HEK293T (cell line): ENCODE results near the gene TCERG1L.

Experiments used
- CTCF ChIA-PET: fragments of 350-600 bp; formaldehyde crosslinking; extraction: SDS; loops from one replicate; lab custom pipeline; 2021; ENCODE audit warnings: antibody characterized with exemption, inconsistent platforms; lab: Yijun Ruan, JAX
- POLR2A ChIA-PET: fragments of 350-600 bp; formaldehyde crosslinking; extraction: SDS; loops from one replicate; lab custom pipeline; 2020; ENCODE audit warnings: antibody characterized with exemption, inconsistent platforms; lab: Yijun Ruan, JAX
- DNase-seq: peaks from one replicate; pipeline ENCODE4 v3.0.0; 2012; ENCODE audit warnings: mixed read lengths; ENCODE audit errors: extremely low spot score
- ARNT ChIP-seq: fragments of 450-650 bp; IDR thresholded peaks from 2 replicates; pipeline ENCODE4 v1.6.1; 2017; ENCODE audit warnings: mild to moderate bottlenecking
- BHLHE40 ChIP-seq: fragments of 450-650 bp; IDR thresholded peaks from 2 replicates; pipeline ENCODE4 v1.6.1; 2016; ENCODE audit warnings: mild to moderate bottlenecking, moderate library complexity, borderline replicate concordance
- CTBP1 ChIP-seq: fragments of 450-650 bp; IDR thresholded peaks from 2 replicates; pipeline ENCODE4 v1.6.1; 2016; ENCODE audit warnings: borderline replicate concordance
- ELF4 ChIP-seq: fragments of 450-650 bp; IDR thresholded peaks from 2 replicates; pipeline ENCODE4 v1.6.1; 2017; ENCODE audit warnings: antibody characterized with exemption
- FOXA1 ChIP-seq: fragments of 450-650 bp; IDR thresholded peaks from 2 replicates; pipeline ENCODE4 v1.6.1; 2016; ENCODE audit warnings: mild to moderate bottlenecking
- FOXK2 ChIP-seq: fragments of 450-650 bp; IDR thresholded peaks from 2 replicates; pipeline ENCODE4 v1.6.1; 2016; ENCODE audit warnings: mild to moderate bottlenecking
- FOXM1 ChIP-seq: fragments of 450-650 bp; IDR thresholded peaks from 2 replicates; pipeline ENCODE4 v1.6.1; 2017; ENCODE audit warnings: mild to moderate bottlenecking, borderline replicate concordance
- HDGF ChIP-seq: fragments of 450-650 bp; IDR thresholded peaks from 2 replicates; pipeline ENCODE4 v1.6.1; 2017; ENCODE audit warnings: antibody characterized with exemption, borderline replicate concordance
- L3MBTL2 ChIP-seq: fragments of 450-650 bp; conservative IDR thresholded peaks from 2 replicates; pipeline ENCODE4 v1.6.1; 2016; ENCODE audit warnings: mild to moderate bottlenecking
- LEF1 ChIP-seq: fragments of 450-650 bp; IDR thresholded peaks from 2 replicates; pipeline ENCODE4 v1.6.1; 2017; ENCODE audit warnings: mild to moderate bottlenecking, borderline replicate concordance
- NFRKB ChIP-seq: fragments of 450-650 bp; IDR thresholded peaks from 2 replicates; pipeline ENCODE4 v1.6.1; 2016; ENCODE audit warnings: mild to moderate bottlenecking, moderate library complexity
- SP1 ChIP-seq: fragments of 450-650 bp; IDR thresholded peaks from 2 replicates; pipeline ENCODE4 v1.6.1; 2017
- SUZ12 ChIP-seq: fragments of 450-650 bp; IDR thresholded peaks from 2 replicates; pipeline ENCODE4 v1.6.1; 2016; ENCODE audit warnings: mild to moderate bottlenecking
- TARDBP ChIP-seq: fragments of 450-650 bp; IDR thresholded peaks from 2 replicates; pipeline ENCODE4 v1.6.1; 2016
- ZNF384 ChIP-seq: fragments of 450-650 bp; IDR thresholded peaks from 2 replicates; pipeline ENCODE4 v1.6.1; 2016
- TF ChIP-seq, protein P1 (sequence below): fragments of 450-650 bp; IDR thresholded peaks from 2 replicates; pipeline ENCODE4 v1.6.1; 2016

The TCERG1L gene

DNA sequence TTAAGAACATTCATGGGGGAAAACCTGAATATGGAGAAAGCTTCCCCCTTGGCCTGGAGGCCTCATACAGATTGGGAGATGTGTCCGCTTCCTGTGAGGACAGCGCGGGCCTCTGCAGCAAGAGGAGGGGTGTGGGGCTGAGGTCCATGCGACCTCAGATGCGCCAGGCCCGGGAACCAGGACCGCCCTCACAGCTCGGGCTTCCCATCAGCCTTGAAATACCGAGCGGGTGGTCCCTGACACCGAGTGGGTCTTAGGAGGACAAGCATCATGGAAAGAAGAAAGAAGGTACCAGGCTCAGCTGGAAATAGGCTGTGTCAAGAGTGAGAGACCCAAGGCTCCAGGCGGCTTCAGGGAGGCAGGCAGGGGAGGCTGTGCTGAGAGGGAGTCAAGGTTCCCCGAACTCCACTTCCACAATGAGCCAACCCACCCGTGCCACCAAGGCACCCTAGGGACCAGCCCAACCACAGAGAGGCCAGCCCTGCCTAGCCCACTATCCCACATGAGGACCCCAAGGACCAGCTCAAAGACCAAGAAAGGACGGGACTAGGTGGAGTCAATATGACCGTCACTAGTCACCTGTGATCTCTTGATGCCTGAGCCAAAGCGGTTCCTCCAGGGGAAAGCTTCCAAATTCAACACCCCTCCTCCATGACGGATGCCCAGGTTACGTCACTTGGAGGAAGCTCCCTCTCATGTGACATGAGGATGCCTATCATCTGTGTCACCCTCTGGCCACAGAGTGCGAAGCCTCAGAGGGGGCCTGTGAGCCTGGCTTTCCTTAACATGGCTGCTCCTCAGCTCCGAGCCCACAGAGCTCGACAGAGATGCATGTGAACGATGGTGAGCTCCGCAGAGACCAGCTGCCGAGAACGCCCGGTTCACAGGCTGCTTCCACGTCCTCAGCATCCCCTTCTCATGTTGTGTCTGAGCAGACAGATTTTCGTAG lies 103.7 kb downstream of the TCERG1L start:
- ChIA-PET CTCF (interaction anchor here (0.7 kb wide), 1 partner anchor 1312 kb away, joined by 4 read pairs; no protein-coding TSS in a partner anchor), POLR2A (no interaction called here)
- TF ChIP-seq FOXM1 = no peak
- no peak for TF ChIP-seq NFRKB
- no peak for TF ChIP-seq ARNT
- TF ChIP-seq LEF1 = no peak
- no peak for TF ChIP-seq FOXK2
- no peak for TF ChIP-seq L3MBTL2
- no peak for TF ChIP-seq CTBP1
- no peak for TF ChIP-seq SP1
- no peak for DNase-seq

DNA sequence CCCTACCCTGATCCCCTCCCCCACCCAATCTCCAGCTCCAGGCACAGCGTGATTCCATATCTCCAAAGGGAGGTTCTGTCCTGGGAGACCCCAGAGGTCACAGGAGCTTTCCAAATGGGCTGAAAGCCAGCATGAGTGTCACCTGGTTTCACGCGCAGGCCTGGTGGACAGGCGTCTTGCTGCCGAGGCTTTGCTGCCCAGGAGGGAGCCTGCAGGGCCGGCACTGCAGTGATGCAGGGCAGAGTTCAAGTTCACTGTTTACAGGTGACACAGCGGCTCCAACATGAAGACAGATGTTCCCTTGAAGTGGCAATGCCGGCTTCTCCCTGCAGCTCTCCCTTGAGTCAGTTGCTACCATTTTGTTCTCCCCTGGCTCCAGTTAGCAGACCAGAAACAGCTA lies 104.3 kb downstream of the TCERG1L start:
- ChIA-PET CTCF (no interaction called here), POLR2A (no interaction called here)
- no peak for DNase-seq
- TF ChIP-seq ZNF384 = no peak
- no peak for TF ChIP-seq LEF1
- TF ChIP-seq TARDBP = no peak
- no peak for TF ChIP-seq NFRKB
- no peak for TF ChIP-seq FOXK2
- TF ChIP-seq SUZ12 = no peak
- no peak for TF ChIP-seq ARNT

DNA sequence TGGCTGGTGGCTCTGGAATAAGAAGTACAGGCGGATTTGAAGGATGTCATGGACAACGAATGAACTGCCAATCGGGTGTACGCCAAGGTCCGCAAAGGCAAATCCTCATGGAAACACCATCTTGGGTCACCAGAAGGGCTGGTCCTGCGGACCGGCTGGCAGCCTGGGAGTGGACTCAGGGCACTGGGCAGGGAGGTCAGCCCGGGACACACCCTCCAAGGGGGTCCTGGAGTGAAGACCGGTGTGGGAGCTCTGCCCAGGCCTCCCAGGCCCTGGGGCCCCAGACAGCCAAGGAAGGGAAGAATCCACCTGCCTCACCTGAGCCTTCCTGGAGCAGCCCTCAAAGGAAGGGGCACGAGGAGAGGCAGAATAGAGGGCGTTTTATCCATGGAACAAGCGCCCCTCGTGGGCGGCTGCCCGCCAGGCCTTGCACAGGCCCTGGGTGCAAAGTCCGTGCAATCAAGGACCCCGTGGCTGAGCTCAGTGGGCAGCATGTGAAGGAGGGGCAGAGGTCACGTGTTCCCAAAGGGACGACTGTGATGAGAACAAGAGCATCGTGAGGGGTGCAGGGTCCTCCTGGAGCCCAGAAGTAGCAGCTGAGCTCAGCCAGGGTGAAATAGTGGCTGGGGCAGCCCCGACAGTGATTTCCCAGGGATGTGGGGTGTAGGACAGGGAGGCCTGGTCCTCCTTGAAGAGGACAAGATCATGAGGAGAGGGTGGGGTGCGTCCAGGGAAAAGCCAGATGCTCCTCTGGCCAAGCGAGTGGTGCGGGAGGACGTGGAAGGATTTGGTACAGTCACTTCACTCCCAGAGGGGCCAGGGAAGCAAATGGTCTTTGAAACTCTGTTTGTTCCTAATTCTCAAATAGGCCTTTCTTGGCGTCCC lies 105.2 kb downstream of the TCERG1L start:
- TF ChIP-seq FOXM1 (no peak), NFRKB (no peak), ZNF384 (no peak), FOXK2 (no peak), TARDBP (no peak), FOXA1 (no peak), ELF4 (no peak), L3MBTL2 (no peak), LEF1 (no peak), SUZ12 (no peak), HDGF (no peak), ARNT (no peak), CTBP1 (no peak), BHLHE40 (no peak), SP1 (no peak)
- TF ChIP-seq, protein P1, sequence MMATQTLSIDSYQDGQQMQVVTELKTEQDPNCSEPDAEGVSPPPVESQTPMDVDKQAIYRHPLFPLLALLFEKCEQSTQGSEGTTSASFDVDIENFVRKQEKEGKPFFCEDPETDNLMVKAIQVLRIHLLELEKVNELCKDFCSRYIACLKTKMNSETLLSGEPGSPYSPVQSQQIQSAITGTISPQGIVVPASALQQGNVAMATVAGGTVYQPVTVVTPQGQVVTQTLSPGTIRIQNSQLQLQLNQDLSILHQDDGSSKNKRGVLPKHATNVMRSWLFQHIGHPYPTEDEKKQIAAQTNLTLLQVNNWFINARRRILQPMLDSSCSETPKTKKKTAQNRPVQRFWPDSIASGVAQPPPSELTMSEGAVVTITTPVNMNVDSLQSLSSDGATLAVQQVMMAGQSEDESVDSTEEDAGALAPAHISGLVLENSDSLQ = no peak
- CTCF ChIA-PET = no interaction called here
- no peak for DNase-seq
- POLR2A ChIA-PET = no interaction called here

DNA sequence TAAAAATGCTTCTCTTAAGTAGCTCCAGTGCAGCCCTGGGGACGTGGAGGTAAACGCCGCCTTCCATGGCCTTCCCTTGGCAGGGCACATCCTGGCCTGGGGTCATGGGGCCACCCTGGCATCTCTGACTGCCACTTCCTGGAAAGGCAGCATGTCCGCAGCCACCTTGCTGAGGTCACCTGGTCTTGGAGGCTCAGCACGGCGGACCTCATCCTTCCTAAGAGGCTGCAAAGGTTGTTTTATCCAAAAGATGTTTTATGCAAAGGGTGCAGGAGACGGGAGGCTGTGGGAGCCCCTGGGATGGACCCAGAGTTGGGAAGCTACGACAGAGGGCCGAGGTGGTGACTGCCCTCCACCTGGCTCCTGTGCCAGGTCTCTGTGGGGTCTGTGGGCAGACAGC lies 106.0 kb downstream of the TCERG1L start:
- POLR2A ChIA-PET = no interaction called here
- CTCF ChIA-PET = no interaction called here
- TF ChIP-seq ARNT = no peak
- TF ChIP-seq, protein P1 = no peak
- TF ChIP-seq L3MBTL2 = no peak
- TF ChIP-seq ZNF384 = no peak
- no peak for TF ChIP-seq FOXA1
- no peak for TF ChIP-seq FOXM1
- no peak for TF ChIP-seq SP1
- TF ChIP-seq FOXK2 = no peak
- no peak for TF ChIP-seq CTBP1
- no peak for TF ChIP-seq ELF4
- no peak for TF ChIP-seq LEF1
- no peak for DNase-seq

DNA sequence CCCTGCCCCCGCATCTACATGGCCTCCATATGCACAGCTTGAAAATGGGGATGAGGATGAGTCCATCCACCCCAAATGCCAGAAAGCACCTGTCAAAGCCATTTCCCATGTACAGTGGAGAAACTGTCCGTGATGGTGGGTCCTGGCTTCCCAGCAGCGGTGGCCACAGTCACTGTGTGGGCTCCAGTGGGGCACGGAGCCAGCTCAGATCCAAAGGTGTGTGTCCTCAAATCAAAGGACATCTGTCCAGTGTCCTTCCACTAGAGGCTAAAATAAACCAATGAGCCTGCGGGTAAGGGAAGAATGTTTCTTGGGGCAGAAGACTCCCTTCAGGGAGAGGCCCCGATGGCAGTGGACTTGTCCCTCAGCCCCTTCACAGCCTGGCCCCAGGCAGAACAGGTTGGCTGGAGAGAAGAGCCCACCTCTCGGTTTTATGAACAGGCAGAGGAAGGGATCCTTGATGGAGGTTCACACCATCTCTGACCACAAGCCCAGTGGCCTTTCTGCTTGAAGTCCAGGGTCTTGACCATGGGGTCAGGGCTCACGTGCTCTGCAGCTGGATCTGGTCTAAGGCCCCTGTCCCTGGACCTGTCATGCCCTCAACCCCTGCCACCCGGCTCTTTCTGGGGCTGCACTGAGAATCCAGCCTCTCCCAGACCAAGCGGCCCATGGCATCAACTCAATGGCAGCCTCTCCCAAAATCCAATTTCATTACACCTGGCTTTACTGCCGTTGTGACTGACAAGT lies 106.9 kb downstream of the TCERG1L start:
- ChIA-PET CTCF (no interaction called here), POLR2A (no interaction called here)
- TF ChIP-seq LEF1 = no peak
- DNase-seq = no peak
